ENCODE results near the gene RESP18. TPM values are rescaled to one million over a fixed set of nuclear protein-coding genes. Genes with fewer than 3 reads are reported as not detected.

Gene RESP18
- total RNA-seq, 1 experiment from 2014 or later = not detected

- Histone ChIP-seq H3F3A (ENCODE audit: insufficient read depth, low read depth) (no peaks in the 10 kb centered on the region), H3K9me3 (ENCODE audit: insufficient read depth, low read depth) (no peaks in the 10 kb centered on the region), H3K4me2 (no peak overlapping the region), H3K4me3 (no peak overlapping the region), H3K27ac (no peak overlapping the region), H3K27me3 (ENCODE audit: insufficient read depth, low read depth) (peaks cover 43% of the 10 kb centered on the region), H3K36me3 (ENCODE audit: low read depth) (no peaks in the 10 kb centered on the region), H3K79me2 (ENCODE audit: low read depth) (no peaks in the 10 kb centered on the region), H2AFZ (no peak overlapping the region), H3K4me1 (replicated peaks; ENCODE audit: insufficient read depth) (no peaks in the 10 kb centered on the region), H4K20me1 (ENCODE audit: insufficient read depth) (no peaks in the 10 kb centered on the region), H3K9me2 (ENCODE audit: insufficient read depth) (no peaks in the 10 kb centered on the region)
- no TSS peak for BruUV-seq (replicated peaks)
- no peak for DNase-seq
- POLR2A ChIA-PET (ENCODE audit: unreplicated experiment) = interaction anchor here (0.7 kb wide), 1 partner anchor 193 kb away, joined by 5 read pairs; no protein-coding TSS in a partner anchor
- intact Hi-C loops (cut with micrococcal nuclease; ENCODE audit: unreplicated experiment) = no loop called here
- TF ChIP-seq EZH2 (IDR thresholded peaks at IDR 0.05; ENCODE audit: low read depth) = no peak
- CTCF ChIA-PET = interaction anchor here (0.7 kb wide), 1 partner anchor 740 kb away, joined by 4 read pairs; no protein-coding TSS in a partner anchor
These were observed 24.3 kb upstream of the RESP18 start for GRCh38 chr2:219356834-219357233.

- intact Hi-C loops (cut with micrococcal nuclease; ENCODE audit: unreplicated experiment) = loop anchor here (5.0 kb wide), 1 partner anchor 177 kb away; the partner anchor contains the start of genes CNPPD1 and RETREG2
- no peak overlapping the region for H3K27ac ChIP-seq
- TF ChIP-seq CTCF (conservative IDR thresholded peaks at IDR 0.05) (no peak), EZH2 (IDR thresholded peaks at IDR 0.05; ENCODE audit: low read depth) (no peak)
These were observed 22.0 kb upstream of the RESP18 start for GRCh38 chr2:219354582-219354981.

GRCh38 chr2:219353129-219353528 lies 20.6 kb upstream of the RESP18 start:
- Histone ChIP-seq H3K9me3 (ENCODE audit: insufficient read depth, low read depth) (no peaks in the 10 kb centered on the region), H3K36me3 (ENCODE audit: low read depth) (no peaks in the 10 kb centered on the region), H3K27me3 (ENCODE audit: insufficient read depth, low read depth) (peaks cover 50% of the 10 kb centered on the region), H2AFZ (no peak overlapping the region), H3K79me2 (ENCODE audit: low read depth) (no peaks in the 10 kb centered on the region), H3F3A (ENCODE audit: insufficient read depth, low read depth) (no peaks in the 10 kb centered on the region), H3K4me2 (no peak overlapping the region), H3K4me3 (no peak overlapping the region), H4K20me1 (ENCODE audit: insufficient read depth) (no peaks in the 10 kb centered on the region), H3K9me2 (ENCODE audit: insufficient read depth) (no peaks in the 10 kb centered on the region), H3K4me1 (replicated peaks; ENCODE audit: insufficient read depth) (no peaks in the 10 kb centered on the region), H3K27ac (no peak overlapping the region)
- ChIA-PET CTCF (interaction anchor here (0.6 kb wide), 1 partner anchor 33 kb away, joined by 3 read pairs; no protein-coding TSS in a partner anchor), POLR2A (ENCODE audit: unreplicated experiment) (no interaction called here)
- BruUV-seq (replicated peaks) = no TSS peak
- no peak for TF ChIP-seq CTCF (conservative IDR thresholded peaks at IDR 0.05)
- no peak for TF ChIP-seq EZH2 (IDR thresholded peaks at IDR 0.05; ENCODE audit: low read depth)
- intact Hi-C loops (cut with micrococcal nuclease; ENCODE audit: unreplicated experiment) = loop anchor here (2.0 to 5.0 kb wide), 2 partner anchors 176 to 192 kb away; partner anchors contain the start of genes CNPPD1, NHEJ1 and RETREG2
- DNase-seq = no peak

More at GRCh38 chr2:219354582-219354981, 22.0 kb upstream of the RESP18 start:
- CTCF ChIA-PET = no interaction called here
- H3K4me3 ChIP-seq = no peak overlapping the region
- H3K36me3 ChIP-seq (ENCODE audit: low read depth) = no peaks in the 10 kb centered on the region
- no peak for DNase-seq
- no TSS peak for BruUV-seq (replicated peaks)
- H4K20me1 ChIP-seq (ENCODE audit: insufficient read depth) = no peaks in the 10 kb centered on the region
- no peaks in the 10 kb centered on the region for H3F3A ChIP-seq (ENCODE audit: insufficient read depth, low read depth)
- POLR2A ChIA-PET (ENCODE audit: unreplicated experiment) = no interaction called here
- H3K9me2 ChIP-seq (ENCODE audit: insufficient read depth) = no peaks in the 10 kb centered on the region
- H3K79me2 ChIP-seq (ENCODE audit: low read depth) = no peaks in the 10 kb centered on the region
- no peak overlapping the region for H3K4me2 ChIP-seq
- no peaks in the 10 kb centered on the region for H3K9me3 ChIP-seq (ENCODE audit: insufficient read depth, low read depth)
- no peak overlapping the region for H2AFZ ChIP-seq
- peaks cover 47% of the 10 kb centered on the region for H3K27me3 ChIP-seq (ENCODE audit: insufficient read depth, low read depth)
- H3K4me1 ChIP-seq (replicated peaks; ENCODE audit: insufficient read depth) = no peaks in the 10 kb centered on the region

Data from PC-9 (cell line).